ENCODE data around the gene TMEM125.

The TMEM125 gene

DNA sequence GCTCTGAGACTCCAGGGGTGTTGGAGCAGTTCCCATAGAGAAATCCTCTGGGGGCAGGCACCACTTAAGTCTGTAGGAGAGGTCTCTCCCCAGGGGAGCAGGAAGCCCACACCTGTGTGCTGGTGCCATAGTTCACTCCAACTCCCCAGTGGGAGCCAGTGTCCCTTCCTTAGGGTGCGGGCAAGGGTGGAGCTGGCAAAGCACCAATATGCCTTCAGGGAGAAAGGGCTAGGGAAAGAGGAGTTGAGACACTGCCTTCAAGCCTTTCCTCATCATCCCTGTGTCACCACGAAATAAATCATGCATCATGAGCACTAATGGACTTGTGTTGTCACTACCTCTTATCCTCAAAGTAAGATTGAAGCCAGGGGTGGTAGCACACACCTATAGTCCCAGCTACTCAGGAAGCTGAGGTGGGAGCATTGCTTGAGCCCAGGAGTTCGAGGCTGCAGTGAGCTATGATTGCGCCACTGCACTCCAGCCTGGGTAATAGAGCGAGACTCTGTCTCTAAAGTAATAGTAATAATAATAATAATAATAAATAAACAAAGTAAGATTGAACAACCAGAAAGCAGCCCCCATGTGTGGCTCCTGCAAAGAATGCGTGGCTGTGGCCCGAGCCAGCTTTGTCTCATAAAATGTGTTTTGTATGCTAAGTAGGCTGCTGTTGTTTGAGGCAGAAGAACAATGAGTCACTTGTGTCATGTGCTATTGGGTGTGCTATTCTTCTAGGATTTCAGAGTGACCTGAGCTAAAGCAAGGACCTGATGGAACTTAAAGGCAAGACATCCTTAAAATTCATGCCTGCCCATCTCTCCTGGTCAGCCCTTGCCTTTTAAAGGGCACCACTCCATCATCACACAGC is 24.3 kb downstream of the TMEM125 start:
- H3K27me3 ChIP-seq (ENCODE audit: control insufficient read depth, insufficient read depth, low read length), result no peaks in the 10 kb centered on the region
- H3K4me3 ChIP-seq (ENCODE audit: low read length), result no peak overlapping the region
- H3K36me3 ChIP-seq (ENCODE audit: control insufficient read depth, insufficient read depth, low read length), result no peaks in the 10 kb centered on the region
- H3K9me3 ChIP-seq (ENCODE audit: control insufficient read depth, insufficient read depth, low read length), result no peaks in the 10 kb centered on the region
- DNase-seq (ENCODE audit: low read depth, low spot score), result no peak
- no peak overlapping the region for H3K27ac ChIP-seq (ENCODE audit: low read length)
- peaks cover 5% of the 10 kb centered on the region; the same call in 1 of the 2 replicates for H3K4me1 ChIP-seq (ENCODE audit: control insufficient read depth, insufficient read depth, low read length)
- WGBS (ENCODE audit: insufficient coverage, insufficient read length), result no CpG with 5 or more reads among the region's 7 CpGs

DNA sequence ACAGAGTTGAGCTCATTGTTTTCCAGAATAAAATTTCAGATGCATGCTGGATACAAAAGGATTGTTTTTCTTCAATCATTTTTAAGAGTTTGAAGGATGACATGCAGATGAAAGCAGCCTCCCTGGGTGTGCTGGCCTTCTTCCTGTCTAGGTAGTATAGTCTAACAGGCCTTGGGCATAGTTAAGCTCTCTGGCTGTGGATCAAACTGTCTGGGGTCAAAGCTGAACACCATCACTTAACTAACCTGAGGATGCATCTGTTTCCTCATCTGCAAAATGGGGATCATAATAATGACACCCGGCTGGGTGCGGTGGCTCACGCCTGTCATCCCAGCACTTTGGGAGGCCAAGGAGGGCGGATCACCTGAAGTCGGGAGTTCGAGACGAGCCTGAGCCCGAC is 25.0 kb downstream of the TMEM125 start:
- no peak for DNase-seq (ENCODE audit: low read depth, low spot score)
- H3K36me3 ChIP-seq (ENCODE audit: control insufficient read depth, insufficient read depth, low read length), result no peaks in the 10 kb centered on the region
- no peak overlapping the region for H3K4me3 ChIP-seq (ENCODE audit: low read length)
- H3K9me3 ChIP-seq (ENCODE audit: control insufficient read depth, insufficient read depth, low read length), result no peaks in the 10 kb centered on the region
- peaks cover 6% of the 10 kb centered on the region; the same call in 1 of the 2 replicates for H3K4me1 ChIP-seq (ENCODE audit: control insufficient read depth, insufficient read depth, low read length)
- H3K27me3 ChIP-seq (ENCODE audit: control insufficient read depth, insufficient read depth, low read length), result no peaks in the 10 kb centered on the region
- WGBS (ENCODE audit: insufficient coverage, insufficient read length), result no CpG with 5 or more reads among the region's 8 CpGs
- H3K27ac ChIP-seq (ENCODE audit: low read length), result no peak overlapping the region

DNA sequence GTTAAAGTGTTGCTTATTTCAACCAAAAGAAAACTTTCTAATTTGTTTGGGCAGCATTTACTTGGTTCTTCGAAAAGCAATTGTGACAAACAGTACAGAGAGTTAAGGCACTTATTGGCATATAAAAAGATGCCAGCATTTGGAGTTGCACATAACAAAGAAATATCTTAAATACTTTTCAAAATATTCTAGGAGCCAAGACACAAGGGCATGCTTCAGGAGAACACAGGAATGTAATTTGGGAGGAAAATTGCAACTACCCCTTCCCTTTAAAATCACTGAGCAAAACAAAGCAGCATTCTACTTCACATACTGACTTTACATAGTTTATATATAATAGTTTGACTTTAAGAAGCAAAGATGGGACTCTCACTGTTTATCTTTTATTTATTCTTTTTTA is 26.4 kb downstream of the TMEM125 start:
- no peak overlapping the region for H3K4me3 ChIP-seq (ENCODE audit: low read length)
- H3K27me3 ChIP-seq (ENCODE audit: control insufficient read depth, insufficient read depth, low read length), result no peaks in the 10 kb centered on the region
- no peaks in the 10 kb centered on the region for H3K36me3 ChIP-seq (ENCODE audit: control insufficient read depth, insufficient read depth, low read length)
- peaks cover 6% of the 10 kb centered on the region; the same call in 1 of the 2 replicates for H3K4me1 ChIP-seq (ENCODE audit: control insufficient read depth, insufficient read depth, low read length)
- DNase-seq (ENCODE audit: low read depth, low spot score), result no peak
- no peaks in the 10 kb centered on the region for H3K9me3 ChIP-seq (ENCODE audit: control insufficient read depth, insufficient read depth, low read length)
- H3K27ac ChIP-seq (ENCODE audit: low read length), result no peak overlapping the region
- whole genome bisulfite sequencing (ENCODE audit: insufficient coverage, insufficient read length), result no CpG with 5 or more reads among the region's 1 CpG

DNA sequence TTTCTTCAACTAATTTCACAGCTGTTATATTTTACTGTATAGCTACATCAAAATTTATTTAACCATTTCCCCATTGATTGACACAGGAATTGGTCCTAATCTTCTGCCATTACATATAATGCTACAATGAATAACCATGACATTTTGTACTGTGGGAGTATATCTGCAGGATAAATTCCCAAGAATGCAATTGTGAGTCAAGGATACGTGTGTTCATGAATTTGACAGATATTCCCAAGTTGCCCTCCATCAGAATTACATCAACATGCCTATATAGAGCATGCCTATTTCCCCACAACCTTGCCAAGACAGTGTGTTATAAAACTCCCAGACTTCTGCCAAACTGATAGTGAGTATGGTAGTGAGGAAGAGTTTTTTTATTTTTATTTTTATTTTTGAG is 28.3 kb downstream of the TMEM125 start:
- H3K27ac ChIP-seq (ENCODE audit: low read length), result no peak overlapping the region
- no peaks in the 10 kb centered on the region for H3K36me3 ChIP-seq (ENCODE audit: control insufficient read depth, insufficient read depth, low read length)
- H3K9me3 ChIP-seq (ENCODE audit: control insufficient read depth, insufficient read depth, low read length), result no peaks in the 10 kb centered on the region
- H3K4me3 ChIP-seq (ENCODE audit: low read length), result no peak overlapping the region
- peaks cover 6% of the 10 kb centered on the region; the same call in 1 of the 2 replicates for H3K4me1 ChIP-seq (ENCODE audit: control insufficient read depth, insufficient read depth, low read length)
- no peak for DNase-seq (ENCODE audit: low read depth, low spot score)
- no CpG with 5 or more reads among the region's 1 CpG for WGBS (ENCODE audit: insufficient coverage, insufficient read length)
- H3K27me3 ChIP-seq (ENCODE audit: control insufficient read depth, insufficient read depth, low read length), result no peaks in the 10 kb centered on the region

DNA sequence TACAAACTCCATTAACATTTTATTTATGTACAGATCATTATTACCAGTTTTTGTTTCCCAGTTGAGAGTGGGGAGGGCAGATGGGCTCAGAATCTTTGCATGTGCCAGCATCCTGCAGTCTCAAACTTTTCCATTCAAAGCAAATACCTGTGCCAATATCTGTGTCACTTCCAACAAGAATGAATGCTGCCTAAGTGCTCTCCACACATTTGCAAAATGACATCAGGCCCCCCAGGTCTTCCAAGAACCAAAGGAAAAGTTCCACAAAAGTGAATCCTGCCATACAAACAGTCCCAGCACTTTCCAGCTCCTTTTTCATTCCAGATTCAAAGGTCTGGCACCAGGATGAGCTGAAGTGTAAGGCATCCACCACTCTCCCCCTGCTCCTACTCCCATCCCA is 29.3 kb downstream of the TMEM125 start:
- peaks cover 5% of the 10 kb centered on the region; the same call in 1 of the 2 replicates for H3K4me1 ChIP-seq (ENCODE audit: control insufficient read depth, insufficient read depth, low read length)
- H3K4me3 ChIP-seq (ENCODE audit: low read length), result no peak overlapping the region
- no peaks in the 10 kb centered on the region for H3K9me3 ChIP-seq (ENCODE audit: control insufficient read depth, insufficient read depth, low read length)
- no peaks in the 10 kb centered on the region for H3K27me3 ChIP-seq (ENCODE audit: control insufficient read depth, insufficient read depth, low read length)
- no peak for DNase-seq (ENCODE audit: low read depth, low spot score)
- H3K27ac ChIP-seq (ENCODE audit: low read length), result no peak overlapping the region
- H3K36me3 ChIP-seq (ENCODE audit: control insufficient read depth, insufficient read depth, low read length), result no peaks in the 10 kb centered on the region

DNA sequence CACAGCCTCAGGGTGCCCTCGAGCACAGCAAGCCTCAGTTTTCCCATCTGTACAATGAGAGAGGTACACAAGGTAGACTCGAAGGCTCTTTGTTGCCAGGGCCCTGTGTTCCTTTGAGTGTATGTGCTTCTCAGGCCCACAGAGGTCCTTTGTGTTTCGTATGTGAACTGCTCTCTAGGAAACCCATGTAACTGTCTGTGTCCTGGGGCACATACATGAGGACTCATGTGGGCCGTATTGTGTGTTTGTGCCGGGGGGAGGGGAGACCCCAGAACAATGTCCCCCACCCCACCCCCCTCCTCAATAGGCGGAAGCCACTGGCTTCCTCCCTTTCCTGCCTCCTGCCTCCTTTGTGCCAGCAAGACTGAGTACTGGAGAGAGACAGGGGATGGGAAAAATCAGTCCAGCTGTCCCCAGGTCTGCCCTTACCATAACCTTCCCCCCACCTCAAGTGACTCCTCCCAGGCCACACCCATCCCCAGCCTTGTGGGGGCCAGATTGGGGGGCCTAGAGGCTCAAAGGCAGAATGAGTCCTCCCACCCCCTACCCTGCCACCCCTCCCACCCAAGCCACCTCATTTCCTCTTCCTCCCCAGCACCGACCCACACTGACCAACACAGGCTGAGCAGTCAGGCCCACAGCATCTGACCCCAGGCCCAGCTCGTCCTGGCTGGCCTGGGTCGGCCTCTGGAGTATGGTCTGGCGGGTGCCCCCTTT is 30.8 kb downstream of the TMEM125 start, which contains the start of gene TIE1:
Gene TIE1 (plus strand): TSS at position 605 of the 717 bp plus-strand sequence. CDS start 90 bp downstream, at position 695.
- WGBS (ENCODE audit: insufficient coverage, insufficient read length), result no CpG with 5 or more reads among the region's 10 CpGs
- H3K27ac ChIP-seq (ENCODE audit: low read length), result no peak within 1 kb of the TSS
- DNase-seq (ENCODE audit: low read depth, low spot score), result no peak
- H3K4me3 ChIP-seq (ENCODE audit: low read length), result no peak within 1 kb of the TSS
- H3K9me3 ChIP-seq (ENCODE audit: control insufficient read depth, insufficient read depth, low read length), result no peaks in the 10 kb centered on the region
- no peaks in the 10 kb centered on the region for H3K27me3 ChIP-seq (ENCODE audit: control insufficient read depth, insufficient read depth, low read length)
- H3K36me3 ChIP-seq (ENCODE audit: control insufficient read depth, insufficient read depth, low read length), result no peaks in the 10 kb centered on the region
- 0 out of 2 replicates have a peak, but pooled peaks cover 3% of the 10 kb centered on the region for H3K4me1 ChIP-seq (ENCODE audit: control insufficient read depth, insufficient read depth, low read length)

DNA sequence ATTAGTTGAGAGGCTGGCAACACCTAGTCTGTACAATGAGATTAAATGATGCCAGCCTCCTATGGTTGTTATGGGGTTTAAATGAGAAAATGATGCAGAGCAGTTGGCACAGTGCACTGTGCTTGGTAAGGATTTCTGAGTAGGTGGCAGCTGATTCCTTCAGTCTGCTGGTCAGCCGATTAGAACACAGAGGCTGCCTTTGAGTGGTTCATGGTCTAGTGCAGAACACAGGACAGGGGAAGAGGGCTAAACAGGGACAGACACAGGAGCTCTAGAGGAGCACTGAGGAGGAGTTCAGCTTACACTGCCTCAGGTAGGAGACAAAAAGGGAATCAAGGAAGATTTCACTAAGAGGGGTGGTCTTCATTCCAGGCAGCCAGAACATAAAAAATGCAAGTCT is 32.4 kb downstream of the TMEM125 start:
- H3K36me3 ChIP-seq (ENCODE audit: control insufficient read depth, insufficient read depth, low read length), result no peaks in the 10 kb centered on the region
- no peaks in the 10 kb centered on the region for H3K27me3 ChIP-seq (ENCODE audit: control insufficient read depth, insufficient read depth, low read length)
- no peaks in the 10 kb centered on the region for H3K9me3 ChIP-seq (ENCODE audit: control insufficient read depth, insufficient read depth, low read length)
- WGBS (ENCODE audit: insufficient coverage, insufficient read length), result no CpG with 5 or more reads among the region's 1 CpG
- 0 out of 2 replicates have a peak, but pooled peaks cover 2% of the 10 kb centered on the region for H3K4me1 ChIP-seq (ENCODE audit: control insufficient read depth, insufficient read depth, low read length)
- H3K27ac ChIP-seq (ENCODE audit: low read length), result no peak overlapping the region
- H3K4me3 ChIP-seq (ENCODE audit: low read length), result no peak overlapping the region
- no peak for DNase-seq (ENCODE audit: low read depth, low spot score)

DNA sequence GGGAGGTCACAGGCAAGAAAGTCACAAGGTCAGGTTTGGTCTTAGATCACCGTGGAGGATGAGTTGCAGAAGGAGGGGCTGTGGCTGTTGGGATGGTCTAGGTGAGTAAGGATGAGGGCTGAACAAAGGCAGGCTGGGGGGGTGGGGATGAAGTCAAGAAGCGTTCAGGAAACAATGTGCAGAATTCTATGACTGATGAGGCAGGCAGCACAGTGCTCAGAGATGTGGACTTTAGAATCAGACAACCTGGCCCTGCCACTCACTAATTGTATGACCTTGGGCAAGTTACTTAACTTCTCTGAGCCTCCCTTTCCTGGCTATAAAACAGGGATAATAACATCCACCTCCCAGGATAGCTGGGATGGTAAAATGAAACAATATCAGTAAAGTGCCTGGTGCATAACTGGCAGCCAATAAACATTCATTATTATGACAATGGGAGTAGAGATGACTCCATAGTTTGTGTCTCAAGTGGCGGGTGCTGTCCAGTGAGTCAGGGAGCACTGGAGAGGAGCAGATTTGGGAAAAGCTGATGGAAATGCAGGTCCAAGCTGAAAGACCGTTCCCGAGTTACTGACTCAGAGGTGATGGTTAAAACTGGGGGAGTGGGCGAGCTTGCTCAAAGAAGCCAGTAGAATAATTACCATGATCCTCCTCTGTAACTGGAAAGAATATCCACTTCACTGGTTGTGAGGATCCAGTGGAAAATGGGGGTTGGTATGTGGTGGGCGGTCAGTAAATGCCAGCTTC is 33.1 kb downstream of the TMEM125 start:
- H3K36me3 ChIP-seq (ENCODE audit: control insufficient read depth, insufficient read depth, low read length), result no peaks in the 10 kb centered on the region
- DNase-seq (ENCODE audit: low read depth, low spot score), result no peak
- H3K9me3 ChIP-seq (ENCODE audit: control insufficient read depth, insufficient read depth, low read length), result no peaks in the 10 kb centered on the region
- no peak overlapping the region for H3K27ac ChIP-seq (ENCODE audit: low read length)
- 0 out of 2 replicates have a peak, but pooled peaks cover 1% of the 10 kb centered on the region for H3K4me1 ChIP-seq (ENCODE audit: control insufficient read depth, insufficient read depth, low read length)
- no CpG with 5 or more reads among the region's 7 CpGs for WGBS (ENCODE audit: insufficient coverage, insufficient read length)
- H3K4me3 ChIP-seq (ENCODE audit: low read length), result no peak overlapping the region
- no peaks in the 10 kb centered on the region for H3K27me3 ChIP-seq (ENCODE audit: control insufficient read depth, insufficient read depth, low read length)

DNA sequence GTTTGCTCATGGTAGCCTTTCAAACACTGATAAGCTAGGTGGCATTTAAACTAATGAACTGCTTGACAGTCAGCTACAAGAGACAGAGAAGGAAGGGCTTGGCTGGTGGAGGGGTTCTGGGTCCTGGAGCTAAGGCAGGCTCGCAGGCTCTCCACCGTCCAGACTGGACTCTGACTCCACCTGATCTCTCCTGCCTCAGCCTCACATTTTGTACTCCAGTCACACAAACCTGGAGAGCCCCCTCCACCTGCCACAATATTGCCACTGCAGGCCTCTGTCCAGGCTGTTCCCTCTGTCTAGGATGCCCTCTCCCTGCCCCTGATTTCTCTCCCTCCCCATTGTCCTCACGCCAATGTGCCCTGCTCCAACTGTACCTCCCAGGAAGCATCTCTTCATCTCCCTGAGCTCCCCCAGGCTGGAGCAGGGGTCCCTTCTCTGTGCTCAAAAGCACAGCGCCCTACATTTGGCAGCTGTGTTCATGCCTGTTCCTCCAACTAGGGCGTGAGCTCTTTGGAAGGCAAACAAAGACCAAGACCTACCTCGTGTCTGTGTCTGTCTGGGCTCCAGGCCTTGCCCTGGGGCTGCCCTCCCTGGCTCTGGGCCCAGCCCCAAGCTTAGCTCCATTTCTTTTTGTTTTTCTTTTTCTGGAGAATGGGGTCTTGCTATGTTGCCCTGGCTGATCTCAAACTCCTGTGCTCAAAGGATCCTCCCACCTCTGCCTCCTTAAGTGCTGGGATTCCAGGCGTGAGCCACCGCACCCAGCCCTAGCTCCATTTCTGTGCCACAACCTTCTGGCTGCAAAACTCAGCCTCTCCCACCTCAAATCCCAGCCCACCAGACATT is 33.9 kb downstream of the TMEM125 start:
- WGBS (ENCODE audit: insufficient coverage, insufficient read length), result no CpG with 5 or more reads among the region's 8 CpGs

More for the DNA sequence above, 33.9 kb downstream of the TMEM125 start:
- Histone ChIP-seq H3K4me3 (ENCODE audit: low read length) (no peak overlapping the region), H3K27me3 (ENCODE audit: control insufficient read depth, insufficient read depth, low read length) (no peaks in the 10 kb centered on the region), H3K4me1 (ENCODE audit: control insufficient read depth, insufficient read depth, low read length) (0 out of 2 replicates have a peak, but pooled peaks cover 1% of the 10 kb centered on the region), H3K27ac (ENCODE audit: low read length) (no peak overlapping the region), H3K9me3 (ENCODE audit: control insufficient read depth, insufficient read depth, low read length) (no peaks in the 10 kb centered on the region), H3K36me3 (ENCODE audit: control insufficient read depth, insufficient read depth, low read length) (no peaks in the 10 kb centered on the region)
- DNase-seq (ENCODE audit: low read depth, low spot score), result no peak

All from iPS DF 6.9 (cell line).